HG03460 (cell line): ENCODE measurements around the gene ATP7A.
"Not testable (repeated sequence)": the region's sequence is repeated elsewhere in the genome, so short reads cannot be mapped to it uniquely, and the experiment has no call there.

Experiments
- ATAC-seq: cut with Tn5 transposase; IDR thresholded peaks from one replicate; pipeline ENCODE4 v1.9.1; 2021; ENCODE audit not compliant: unreplicated experiment

ATP7A gene

GRCh38 chrX:78029663-78030062 is 119.2 kb downstream of the ATP7A start:
- ATAC-seq: no peak

GRCh38 chrX:78035061-78035460 is 124.6 kb downstream of the ATP7A start:
- no peak for ATAC-seq

- ATAC-seq: no peak
Measured at GRCh38 chrX:78037881-78038280, 127.4 kb downstream of the ATP7A start.

GRCh38 chrX:78042601-78043000 is 132.1 kb downstream of the ATP7A start:
- ATAC-seq: no peak

DNA sequence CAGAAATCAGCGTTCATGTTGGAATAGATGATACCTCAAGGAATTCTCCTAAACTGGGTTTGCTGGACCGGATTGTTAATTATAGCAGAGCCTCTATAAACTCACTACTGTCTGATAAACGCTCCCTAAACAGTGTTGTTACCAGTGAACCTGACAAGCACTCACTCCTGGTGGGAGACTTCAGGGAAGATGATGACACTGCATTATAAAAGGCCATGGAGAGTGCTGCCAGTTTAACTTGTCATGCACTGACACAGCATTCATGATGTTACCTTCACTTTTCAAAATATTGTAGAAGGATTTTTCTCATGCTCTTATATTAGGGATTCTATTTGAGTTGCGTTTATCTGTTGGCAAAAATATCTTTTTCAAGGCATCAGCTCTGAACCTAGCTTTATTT is 135.9 kb downstream of the ATP7A start:
- no peak for ATAC-seq

GRCh38 chrX:78048052-78048451 is 137.6 kb downstream of the ATP7A start:
- ATAC-seq: no peak

DNA sequence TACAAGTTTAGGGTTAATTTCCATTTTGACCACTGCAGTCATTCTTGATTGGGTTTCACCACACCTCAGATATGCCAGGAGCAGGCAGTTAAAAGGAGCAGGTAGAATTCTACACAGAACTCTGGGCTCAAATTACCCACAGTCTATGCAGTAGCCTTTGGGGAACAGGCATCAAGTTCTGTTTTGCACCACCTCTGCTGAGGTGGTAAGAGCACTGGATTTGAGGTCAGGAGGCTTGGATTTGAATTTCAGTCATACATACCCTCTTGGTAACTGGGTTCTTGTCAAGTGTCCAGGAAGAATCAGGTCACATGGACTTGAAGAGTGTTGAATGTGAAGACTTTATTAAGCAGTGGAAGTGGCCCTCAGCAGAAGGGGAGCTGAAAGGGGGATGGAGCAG is 153.2 kb downstream of the ATP7A start:
- no peak for ATAC-seq

DNA sequence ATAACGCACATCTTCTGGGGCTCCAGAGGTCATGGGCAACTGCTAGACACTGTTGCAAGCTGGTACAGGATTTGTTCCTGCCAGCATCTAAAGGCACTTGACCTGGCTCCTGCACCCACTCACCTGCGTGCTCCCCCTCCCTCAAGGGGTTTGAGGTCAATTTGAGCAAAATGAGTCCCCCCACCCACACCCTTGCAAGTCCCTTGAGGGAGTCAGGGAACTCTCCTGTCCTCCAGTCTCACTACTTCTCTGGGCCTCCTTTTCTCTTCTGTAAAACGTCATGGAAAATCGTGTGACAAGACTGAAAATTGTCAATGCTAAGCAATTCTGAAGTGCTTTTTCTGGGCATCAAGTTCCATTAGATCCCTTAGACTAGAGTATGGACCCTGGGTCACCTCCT is 153.7 kb downstream of the ATP7A start:
- ATAC-seq: no peak

DNA sequence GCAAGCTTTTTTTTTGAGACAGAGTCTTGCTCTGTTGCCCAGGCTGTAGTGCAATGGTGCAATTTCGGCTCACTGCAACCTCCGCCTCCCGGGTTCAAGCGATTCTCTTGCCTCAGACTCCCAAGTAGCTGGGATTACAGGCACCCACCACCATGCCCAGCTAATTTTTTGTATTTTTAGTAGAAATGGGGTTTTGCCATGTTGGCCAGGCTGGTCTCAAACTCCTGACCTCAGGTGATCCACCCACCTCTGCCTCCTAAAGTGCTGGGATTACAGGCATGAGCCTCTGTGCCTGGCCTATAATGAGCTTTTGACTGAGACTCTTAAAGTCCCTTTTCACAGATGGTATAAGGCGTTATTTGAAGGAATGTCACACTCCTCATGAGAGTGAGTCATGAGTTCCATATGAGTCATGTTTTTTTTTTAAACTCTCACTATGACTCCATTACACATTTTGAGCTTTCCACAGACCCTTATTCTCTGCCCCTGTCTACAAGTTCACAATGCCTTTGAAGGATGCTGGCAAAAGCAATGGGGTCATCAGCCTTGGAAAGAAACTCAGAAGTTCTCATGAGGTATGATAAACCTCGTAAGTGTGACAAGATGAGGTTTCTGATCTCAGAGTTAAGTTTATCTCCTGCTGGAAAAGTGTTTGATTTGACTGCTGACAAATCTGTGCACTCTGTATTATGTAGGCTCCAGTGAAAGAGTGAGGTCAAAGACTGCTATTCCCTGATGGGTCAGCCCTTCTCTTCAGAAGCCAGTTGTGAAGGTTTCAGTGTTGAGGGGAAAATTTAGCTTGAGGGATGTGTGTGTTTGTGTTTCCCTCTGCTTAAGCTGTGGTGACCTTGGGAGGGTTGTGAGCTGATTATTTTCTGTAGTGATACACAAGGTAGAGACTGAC is 154.5 kb downstream of the ATP7A start:
- ATAC-seq: peak; percentile 66

GRCh38 chrX:78066110-78066509 is 155.6 kb downstream of the ATP7A start:
- no peak for ATAC-seq

GRCh38 chrX:78071331-78071730 is 160.8 kb downstream of the ATP7A start:
- no peak for ATAC-seq

DNA sequence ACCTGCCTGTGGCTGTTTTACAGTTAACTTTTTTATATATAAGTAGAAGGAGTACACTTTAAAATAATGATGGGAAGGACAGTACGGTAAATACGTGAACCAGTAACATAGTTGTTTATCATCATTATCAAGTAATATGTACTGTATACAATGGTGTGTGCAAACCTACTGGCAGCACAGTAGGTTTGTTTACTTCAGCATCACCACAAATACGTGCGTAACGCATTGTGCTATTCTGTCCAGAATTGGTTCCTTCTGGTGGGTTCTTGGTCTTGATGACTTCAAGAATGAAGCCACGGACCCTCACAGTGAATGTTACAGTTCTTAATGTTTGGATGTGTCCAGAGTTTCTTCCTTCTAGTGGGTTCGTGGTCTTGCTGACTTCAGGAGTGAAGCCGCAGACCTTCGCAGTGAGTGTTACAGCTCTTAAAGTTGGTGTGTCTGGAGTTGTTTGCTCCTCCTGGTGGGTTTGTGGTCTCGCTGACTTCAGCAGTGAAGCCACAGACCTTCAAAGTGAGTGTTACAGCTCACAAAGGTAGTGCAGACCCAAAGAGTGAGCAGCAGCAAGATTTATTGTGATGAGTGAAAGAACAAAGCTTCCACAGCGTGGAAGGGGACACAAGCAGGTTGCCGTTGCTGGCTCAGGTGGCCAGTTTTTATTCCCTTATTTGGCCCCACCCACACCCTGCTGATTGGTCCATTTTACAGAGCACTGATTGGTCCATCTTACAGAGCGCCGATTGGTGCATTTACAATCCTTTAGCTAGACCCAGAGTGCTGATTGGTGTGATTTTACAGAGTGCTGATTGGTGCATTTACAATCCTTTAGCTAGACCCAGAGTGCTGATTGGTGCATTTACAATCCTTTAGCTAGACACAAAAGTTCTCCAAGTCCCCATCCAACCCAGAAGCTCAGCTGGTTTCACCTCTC is 162.9 kb downstream of the ATP7A start:
- not testable (repeated sequence) for ATAC-seq

DNA sequence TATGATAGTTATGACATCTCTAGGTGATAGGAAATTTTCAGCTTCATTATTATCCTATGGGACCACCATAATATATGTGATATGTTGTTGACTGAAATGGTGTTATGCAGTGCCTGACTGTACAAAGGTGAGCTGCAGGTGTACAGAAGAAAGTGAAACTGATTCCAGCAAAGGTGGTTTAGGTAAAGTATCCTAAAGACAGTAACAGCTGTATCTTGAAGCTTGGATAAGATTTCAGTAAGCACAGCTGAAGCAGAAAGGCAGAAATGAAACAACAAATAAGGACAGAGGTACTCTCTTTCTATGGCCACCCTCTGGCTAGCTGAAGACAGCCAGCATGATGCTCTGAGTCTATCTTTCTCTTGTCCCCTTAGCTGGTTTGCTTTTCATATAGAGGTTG is 163.6 kb downstream of the ATP7A start:
- peak; percentile 50 for ATAC-seq

- no peak for ATAC-seq
Measured at GRCh38 chrX:78075787-78076389, 165.4 kb downstream of the ATP7A start.

DNA sequence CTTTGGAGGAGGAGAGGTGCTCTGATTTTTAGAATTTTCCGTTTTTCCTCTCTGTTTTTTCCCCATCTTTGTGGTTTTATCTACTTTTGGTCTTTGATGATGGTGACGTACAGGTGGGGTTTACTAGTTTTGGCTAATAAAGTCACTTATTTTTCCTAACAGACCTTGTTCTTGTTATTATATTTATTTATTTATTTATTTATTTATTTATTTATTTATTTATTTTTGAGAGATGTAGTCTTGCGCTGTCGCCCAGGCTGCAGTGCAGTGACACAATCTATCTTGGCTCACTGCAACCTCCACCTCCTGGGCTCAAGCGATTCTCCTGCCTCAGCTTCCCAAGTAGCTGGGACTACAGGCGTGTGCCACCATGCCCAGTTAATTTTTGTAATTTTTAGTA is 170.9 kb downstream of the ATP7A start:
- ATAC-seq: not testable (repeated sequence)

GRCh38 chrX:78092296-78092695 is 181.8 kb downstream of the ATP7A start:
- no peak for ATAC-seq

GRCh38 chrX:78098108-78098507 is 187.6 kb downstream of the ATP7A start:
- ATAC-seq: no peak
